Fibroblast of gingiva (primary cell): ENCODE data around the gene ADAMTS6.
"Not testable (repeated sequence)": the region's sequence is repeated elsewhere in the genome, so short reads cannot be mapped to it uniquely, and the experiment has no call there.

ENCODE experiments used
- DNase-seq: peaks from one replicate; pipeline ENCODE4 v3.0.0-alpha.2; 2011; ENCODE audit warnings: low read depth

ADAMTS6 gene

GRCh38 chr5:65474130-65474711, 7.5 kb downstream of the ADAMTS6 start:
- DNase-seq = no peak

GRCh38 chr5:65468633-65469032, 13.1 kb downstream of the ADAMTS6 start:
- DNase-seq = no peak

DNA sequence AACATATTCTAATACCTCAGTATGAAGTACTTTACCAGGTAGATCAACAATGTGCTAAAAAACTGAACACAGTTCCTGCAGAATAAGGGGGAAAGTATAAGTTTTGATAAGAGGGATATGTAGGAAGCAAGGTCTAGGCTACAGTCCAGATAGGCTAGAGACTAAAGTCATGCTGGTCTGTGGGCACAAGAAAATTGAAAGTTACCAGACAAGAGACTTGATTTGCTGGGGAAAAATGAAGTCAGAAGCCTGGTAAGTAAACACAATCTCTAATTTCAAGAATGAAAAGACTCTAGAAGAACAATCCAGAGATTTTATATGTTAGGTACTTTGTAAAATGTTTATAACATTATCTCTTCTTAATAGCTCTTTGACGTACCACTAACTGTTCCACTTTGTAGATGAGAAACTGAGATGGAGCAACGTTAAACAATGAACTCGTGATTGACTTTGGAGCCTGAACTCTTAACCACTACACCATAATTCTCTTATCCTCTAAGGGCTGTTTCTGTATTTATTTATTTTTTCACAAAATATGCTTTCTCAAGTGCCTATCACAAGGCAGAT, 19.5 kb downstream of the ADAMTS6 start:
- DNase-seq = no peak

DNA sequence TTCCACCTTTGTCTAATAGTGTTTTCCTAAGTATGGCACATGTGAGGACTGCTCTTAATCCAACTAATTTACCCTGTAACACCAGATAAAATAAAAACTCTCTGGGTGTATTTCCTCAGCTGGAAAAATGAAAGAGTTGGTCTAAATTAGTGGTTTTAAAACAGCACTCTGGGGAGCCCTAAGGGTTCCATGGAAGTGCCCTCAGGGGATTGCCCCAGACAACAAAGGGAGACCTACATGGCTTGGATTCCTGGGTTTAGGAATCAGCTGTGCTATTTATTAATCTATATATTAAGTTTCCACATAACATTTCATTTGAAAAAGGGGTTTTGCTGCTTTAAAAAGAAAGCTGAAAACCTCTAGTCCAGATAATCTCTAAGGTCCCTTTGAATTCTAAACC, 20.2 kb downstream of the ADAMTS6 start:
- DNase-seq = no peak

GRCh38 chr5:65459995-65460394, 21.7 kb downstream of the ADAMTS6 start:
- DNase-seq = no peak

GRCh38 chr5:65455064-65455463, 26.7 kb downstream of the ADAMTS6 start:
- DNase-seq = no peak

DNA sequence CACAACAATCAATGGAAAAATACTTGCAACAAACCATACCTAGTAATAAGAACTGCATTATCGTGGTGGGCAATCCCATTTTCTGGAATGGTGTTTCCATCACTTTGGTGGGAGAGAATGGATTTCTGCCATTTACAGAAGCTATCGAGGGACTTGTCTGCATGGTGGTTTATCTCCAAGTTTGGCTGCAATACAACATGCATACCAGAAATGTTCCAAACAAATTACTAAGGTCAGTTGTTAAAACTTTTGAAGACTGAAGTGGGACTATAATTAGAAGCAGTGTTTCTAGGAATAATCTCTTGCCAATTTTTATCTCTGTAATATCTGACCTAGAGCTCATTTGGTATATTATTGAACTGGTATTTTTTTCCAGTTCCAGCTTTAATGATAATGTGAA, 30.3 kb downstream of the ADAMTS6 start:
- DNase-seq = no peak

- DNase-seq = no peak
Measured at GRCh38 chr5:65446682-65447081, 35.0 kb downstream of the ADAMTS6 start.

DNA sequence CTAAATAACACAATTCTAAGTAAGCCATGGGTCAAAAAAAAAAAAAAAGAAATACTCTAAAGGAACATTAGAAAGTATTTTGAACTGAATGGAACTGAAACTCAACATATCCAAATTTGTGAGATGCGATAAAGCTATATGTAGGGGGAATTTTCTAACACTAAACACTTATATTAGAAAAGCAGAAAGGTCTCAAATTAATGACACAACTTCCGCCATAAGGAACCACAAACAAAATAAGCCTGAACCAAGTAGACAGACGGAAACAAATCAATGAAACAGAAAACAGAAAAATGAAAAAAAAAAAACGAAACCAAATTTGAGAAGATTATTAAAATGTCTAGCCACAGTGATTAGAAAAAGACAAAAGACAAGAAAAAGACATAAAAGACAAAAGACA, 39.9 kb downstream of the ADAMTS6 start:
- no peak for DNase-seq

DNA sequence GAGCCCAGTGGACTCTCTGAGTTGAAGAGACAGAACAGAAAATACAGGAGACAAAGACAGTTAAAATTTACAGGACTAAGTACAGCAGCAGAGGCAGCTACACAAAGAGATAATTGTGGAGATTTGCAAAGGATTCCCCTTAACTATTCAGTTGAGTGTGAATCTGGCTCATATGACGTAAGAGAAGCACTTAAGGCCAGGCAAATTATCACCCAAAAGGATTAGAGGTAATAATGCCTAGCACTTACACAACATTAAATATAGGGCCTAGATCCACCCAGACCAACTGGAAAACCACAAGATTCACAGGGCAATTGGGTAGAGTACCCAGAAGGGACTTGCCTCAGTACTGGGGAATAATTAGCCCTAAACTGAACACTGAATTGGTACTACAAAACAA, 41.3 kb downstream of the ADAMTS6 start:
- DNase-seq = no peak

- DNase-seq = no peak
Measured at GRCh38 chr5:65434122-65434521, 47.6 kb downstream of the ADAMTS6 start.

DNA sequence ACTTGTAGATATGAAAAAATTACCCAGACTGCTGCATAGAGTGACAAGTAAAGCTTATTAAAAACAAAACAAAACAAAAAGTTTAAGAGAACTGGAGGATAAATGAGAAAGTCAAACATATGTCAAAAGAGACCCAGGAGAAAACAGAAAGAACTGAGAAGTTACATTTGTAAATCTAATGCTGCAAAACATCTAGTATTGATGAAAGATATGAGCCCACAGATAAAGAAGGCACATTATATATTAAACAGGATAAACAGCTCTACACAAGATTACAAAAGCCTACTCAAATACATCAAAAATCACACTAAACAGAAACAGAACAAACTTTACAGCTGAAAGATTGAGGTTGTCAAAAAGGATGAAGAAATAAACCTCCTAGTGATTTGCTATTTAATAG, 55.1 kb downstream of the ADAMTS6 start:
- no peak for DNase-seq

DNA sequence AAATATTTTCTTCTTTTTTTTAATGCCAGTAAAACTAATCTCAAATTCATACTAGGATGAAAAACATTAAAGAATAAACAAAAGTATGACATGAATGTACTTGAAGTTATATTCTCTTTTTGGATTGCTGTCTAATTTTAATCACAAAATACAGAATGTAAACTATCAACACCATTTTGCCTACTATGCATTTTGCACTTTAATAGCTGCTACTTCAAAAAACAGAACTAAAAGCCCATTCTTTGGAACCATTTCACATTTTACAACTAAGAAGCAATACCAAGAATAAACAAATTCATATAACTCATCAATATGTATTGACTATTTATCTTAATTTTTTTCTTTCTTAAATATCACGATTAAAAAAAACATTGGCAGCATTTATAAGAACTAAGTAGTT, 58.1 kb downstream of the ADAMTS6 start:
- DNase-seq = no peak

DNA sequence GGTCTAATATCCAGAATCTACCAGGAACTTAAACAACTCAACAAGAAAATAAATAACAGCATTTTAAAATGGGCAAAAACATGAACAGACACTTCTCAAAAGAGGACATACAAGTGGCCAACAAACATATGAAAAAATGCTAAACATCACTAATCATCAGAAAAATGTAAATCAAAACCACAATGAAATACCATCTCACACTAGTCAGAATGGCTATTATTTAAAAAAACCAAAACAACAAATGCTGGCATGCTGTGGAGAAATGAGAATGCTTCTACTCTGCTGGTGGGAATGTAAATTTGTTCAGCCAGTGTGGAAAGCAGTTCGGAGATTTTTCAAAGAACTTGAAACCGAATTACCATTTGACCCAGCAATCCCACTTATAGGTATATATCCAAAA, 63.1 kb downstream of the ADAMTS6 start:
- peak; percentile 30 for DNase-seq

- no peak for DNase-seq
Measured at GRCh38 chr5:65413822-65414221, 67.9 kb downstream of the ADAMTS6 start.

- DNase-seq = no peak
Measured at GRCh38 chr5:65412842-65413241, 68.9 kb downstream of the ADAMTS6 start.

GRCh38 chr5:65411356-65411755, 70.4 kb downstream of the ADAMTS6 start:
- no peak for DNase-seq

- DNase-seq = peak; percentile 42
Measured at GRCh38 chr5:65395526-65396155, 86.1 kb downstream of the ADAMTS6 start.

DNA sequence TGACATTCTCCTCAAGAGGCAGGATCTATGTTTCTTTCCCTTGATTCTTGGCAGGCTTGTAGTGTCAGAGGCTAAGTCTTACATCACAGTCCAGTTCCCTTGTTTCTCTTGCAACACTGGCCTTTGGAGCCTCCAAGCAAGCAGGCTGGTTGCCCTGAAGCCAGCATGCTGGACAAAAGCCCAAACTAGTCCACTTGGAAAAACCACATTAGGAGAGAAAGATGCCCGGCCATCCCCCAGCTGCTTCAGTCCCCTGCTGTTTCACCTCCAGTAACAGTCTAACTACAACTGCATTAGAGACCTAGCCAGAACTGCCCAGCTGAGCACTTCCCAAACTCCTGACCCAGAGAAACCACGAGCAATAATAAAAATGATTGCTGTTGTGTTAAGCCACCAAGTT, 87.6 kb downstream of the ADAMTS6 start:
- peak; percentile 97 for DNase-seq

DNA sequence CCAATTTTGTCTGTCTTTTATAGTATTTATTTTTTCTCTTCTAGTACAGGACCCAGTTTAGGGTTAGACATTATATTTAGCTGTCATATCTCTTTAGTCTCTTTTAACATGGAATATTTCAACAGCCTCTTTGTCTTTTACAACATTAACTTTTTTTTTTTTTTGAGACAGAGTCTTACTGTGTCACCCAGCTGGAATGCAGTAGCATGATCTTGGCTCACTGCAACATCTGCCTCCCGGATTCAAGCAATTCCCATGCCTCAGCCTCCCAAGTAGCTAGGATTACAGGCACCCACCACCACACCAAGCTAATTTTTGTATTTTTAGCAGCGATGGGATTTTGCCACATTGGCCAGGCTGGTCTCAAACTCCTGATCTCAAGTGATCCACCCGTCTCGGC, 90.1 kb downstream of the ADAMTS6 start:
- DNase-seq = peak; percentile 44

DNA sequence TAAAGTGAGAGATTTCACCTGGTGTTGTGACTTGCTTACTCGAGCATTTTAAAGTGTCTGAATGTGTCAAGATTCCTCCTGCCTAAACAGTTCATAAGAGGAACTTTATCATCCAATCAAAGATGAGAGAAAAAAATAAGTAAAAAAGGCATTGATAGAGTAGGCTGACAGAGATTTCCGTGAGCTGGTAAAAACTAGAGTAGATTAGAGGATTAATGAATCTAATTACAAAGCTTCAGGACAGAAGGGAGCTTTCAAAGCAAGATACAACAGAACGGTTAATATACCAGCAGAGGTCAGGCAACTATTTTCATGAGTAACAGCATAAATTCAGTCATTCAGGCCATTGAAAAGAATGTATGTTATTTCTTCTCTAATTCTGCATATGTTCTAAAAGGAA, 91.5 kb downstream of the ADAMTS6 start:
- DNase-seq = no peak

DNA sequence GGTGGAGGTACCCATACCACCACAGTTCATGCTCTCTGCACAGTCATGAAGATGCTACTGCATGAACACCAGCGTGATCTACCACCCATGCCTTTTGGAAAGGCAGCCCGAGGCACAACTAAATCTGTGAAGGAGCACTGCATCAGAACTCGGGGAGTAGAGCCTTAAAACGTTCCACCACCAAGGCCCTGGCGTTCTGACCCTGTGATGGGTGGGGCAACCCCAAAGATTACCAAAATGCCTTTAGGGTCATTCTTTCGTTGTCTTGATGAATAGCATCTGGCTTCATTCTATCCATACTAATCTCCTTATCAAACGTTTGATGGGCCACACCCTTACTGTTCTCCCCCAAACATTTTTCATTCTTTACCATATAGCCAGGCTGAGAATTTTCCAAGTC, 97.9 kb downstream of the ADAMTS6 start:
- no peak for DNase-seq

GRCh38 chr5:65382582-65382981, 99.1 kb downstream of the ADAMTS6 start:
- DNase-seq = no peak

- not testable (repeated sequence) for DNase-seq
Measured at GRCh38 chr5:65370505-65370904, 111.2 kb downstream of the ADAMTS6 start.
